Measurements from ENCODE around the gene CACNA2D2. TPM values are rescaled to one million over a fixed set of nuclear protein-coding genes. Genes with fewer than 3 reads are reported as not detected.

Gene CACNA2D2
- polyA plus RNA-seq (2013, experiment 1 of 2; ENCODE audit: insufficient read length): 0.14 TPM
- polyA plus RNA-seq (2013, experiment 2 of 2; ENCODE audit: insufficient read length): 0.57 TPM

- no peak for DNase-seq
Measured at GRCh38 chr3:50503504-50504342, at the start of gene CACNA2D2. TSS of gene CACNA2D2 (minus strand) at chr3:50503634. CDS start at chr3:50503423, 211 bp downstream.

- DNase-seq: no peak
Measured at GRCh38 chr3:50552598-50552997, 49.2 kb upstream of the CACNA2D2 start.

- no peak for DNase-seq
Measured at GRCh38 chr3:50551681-50552435, 48.4 kb upstream of the CACNA2D2 start.

GRCh38 chr3:50551054-50551659 lies 47.7 kb upstream of the CACNA2D2 start:
- no peak for DNase-seq

GRCh38 chr3:50550079-50550736 lies 46.8 kb upstream of the CACNA2D2 start:
- peak; percentile 37 for DNase-seq

GRCh38 chr3:50549226-50549625 lies 45.8 kb upstream of the CACNA2D2 start:
- no peak for DNase-seq

GRCh38 chr3:50545781-50546180 lies 42.3 kb upstream of the CACNA2D2 start:
- DNase-seq: no peak

- peak; percentile 52 for DNase-seq
Measured at GRCh38 chr3:50542177-50543034, 39.0 kb upstream of the CACNA2D2 start.

- no peak for DNase-seq
Measured at GRCh38 chr3:50539356-50540286, 36.2 kb upstream of the CACNA2D2 start.

- DNase-seq: no peak
Measured at GRCh38 chr3:50537421-50538129, 34.1 kb upstream of the CACNA2D2 start.

GRCh38 chr3:50536471-50537180 lies 33.2 kb upstream of the CACNA2D2 start:
- DNase-seq: no peak

GRCh38 chr3:50534681-50535330 lies 31.4 kb upstream of the CACNA2D2 start:
- DNase-seq: no peak

- DNase-seq: no peak
Measured at GRCh38 chr3:50533807-50534461, 30.5 kb upstream of the CACNA2D2 start.

GRCh38 chr3:50533316-50533715 lies 29.9 kb upstream of the CACNA2D2 start:
- no peak for DNase-seq

GRCh38 chr3:50532062-50532705 lies 28.8 kb upstream of the CACNA2D2 start:
- no peak for DNase-seq

GRCh38 chr3:50531201-50531600 lies 27.8 kb upstream of the CACNA2D2 start:
- DNase-seq: no peak

Data from fibroblast of skin of scalp (primary cell).